ENCODE measurements around the gene STMN1. TPM values are rescaled to one million over a fixed set of nuclear protein-coding genes. Genes with fewer than 3 reads are reported as not detected.

STMN1 gene
- total and polyA plus RNA-seq, 10 of the 15 experiments (the other 5 are each of a cell fraction or from before 2014, with no cell fraction given) = 220 to 1,272 (median 603) TPM

- TF ChIP-seq MTA3 (IDR thresholded peaks at IDR 0.05; ENCODE audit: borderline replicate concordance, low read length) (no peak), PRDM15 (CRISPR knock-in tag; IDR thresholded peaks at IDR 0.05) (no peak), TBL1XR1 (IDR thresholded peaks at IDR 0.05; ENCODE audit: low read depth, low read length) (no peak)
Measured at GRCh38 chr1:25863486-25864262, 42.5 kb downstream of the STMN1 start (continued).

GRCh38 chr1:25862785-25863485, 43.3 kb downstream of the STMN1 start:
- ChIA-PET CTCF (interaction anchor here (0.9 to 1.3 kb wide), 3 partner anchors 32 to 135 kb away, joined by 3 read pairs; partner anchors contain the start of gene PAFAH2), POLR2A (interaction anchor here (0.6 to 1.2 kb wide), 2 partner anchors 11 to 1024 kb away, joined by 3 to 6 read pairs; no protein-coding TSS in a partner anchor), RAD21 (ENCODE audit: unreplicated experiment) (no interaction called here), SMC1A (ENCODE audit: uncharacterized antibody, unreplicated experiment) (interaction anchor here (1.0 kb wide), 1 partner anchor 8 kb away, joined by 4 read pairs; no protein-coding TSS in a partner anchor)
- Histone ChIP-seq H4K20me1 (ENCODE audit: control insufficient read depth, insufficient read depth) (no peaks in the 10 kb centered on the region), H3K79me2 (ENCODE audit: control insufficient read depth, insufficient read depth, low read length) (peaks cover 15% of the 10 kb centered on the region), H3K9me3 (replicated peaks; ENCODE audit: control insufficient read depth, insufficient read depth, low read length) (no peaks in the 10 kb centered on the region), H3K4me3 (no peak overlapping the region), H2AFZ (ENCODE audit: control insufficient read depth, low read depth, low read length) (no peak overlapping the region), H3K4me1 (ENCODE audit: control insufficient read depth, insufficient read depth, low read length) (peaks cover 8% of the 10 kb centered on the region; the same call in 1 of the 2 replicates), H3K9ac (ENCODE audit: control insufficient read depth, insufficient read depth, low read length) (no peak overlapping the region), H3K27me3 (replicated peaks in 1 of 2; ENCODE audit: control insufficient read depth in 2 of 2, insufficient read depth in 2 of 2, low read length in 1 of 2) (no peaks in the 10 kb centered on the region), H3K36me3 (ENCODE audit: control insufficient read depth in 2 of 2, insufficient read depth in 2 of 2, low read length in 1 of 2) (no peaks in the 10 kb centered on the region), H3K27ac (ENCODE audit: control insufficient read depth, insufficient read depth) (no peak overlapping the region), H3K4me2 (ENCODE audit: control insufficient read depth, insufficient read depth) (no peak overlapping the region)
- no peak for ATAC-seq
- no peak for DNase-seq (ENCODE audit: low read depth, low spot score)
- over 99% methylated on average over 20 of the region's 20 CpGs for WGBS (ENCODE audit: insufficient coverage, insufficient replicate concordance, low lambda C conversion rate, missing lambda C conversion rate)
- in situ Hi-C loops (cut with MboI) (no loop called here), intact Hi-C loops (cut with micrococcal nuclease; ENCODE audit: unreplicated experiment) (no loop called here)
- BruUV-seq (replicated peaks) = no TSS peak
- no peak for FAIRE-seq
- TF ChIP-seq CREB1 (IDR thresholded peaks at IDR 0.05; ENCODE audit: low read depth) = no peak
- no peak for TF ChIP-seq LARP7 (IDR thresholded peaks at IDR 0.05)
- TF ChIP-seq WRNIP1 (IDR thresholded peaks at IDR 0.05; ENCODE audit: borderline replicate concordance, low read depth, low read length) = no peak
- TF ChIP-seq DPF2 (IDR thresholded peaks at IDR 0.05) = no peak
- no peak for TF ChIP-seq ZSCAN29 (IDR thresholded peaks at IDR 0.05)
- TF ChIP-seq KDM1A (IDR thresholded peaks at IDR 0.05; ENCODE audit: borderline replicate concordance) = no peak
- TF ChIP-seq CBFB (IDR thresholded peaks at IDR 0.05; ENCODE audit: low read depth) = no peak
- TF ChIP-seq CEBPZ (IDR thresholded peaks at IDR 0.05; ENCODE audit: low read depth, low read length) = no peak
- TF ChIP-seq ETV6 (conservative IDR thresholded peaks at IDR 0.05 in 1 of 2, IDR thresholded peaks at IDR 0.05 in 1 of 2; ENCODE audit: borderline replicate concordance in 1 of 2, low read depth in 1 of 2) = no peak
